DOHH2 (cell line): Measurements from ENCODE around the gene MARK3.

Experiments used
- CTCF ChIP-seq: fragments of 200-600 bp; sonication (generic); IDR thresholded peaks from one replicate; pipeline ENCODE4 v1.5.1; 2014; ENCODE audit warnings: antibody characterized with exemption, mild to moderate bottlenecking, low read depth, low read length; ENCODE audit not compliant: poor library complexity, severe bottlenecking
- EZH2phosphoT487 ChIP-seq: fragments of 200-600 bp; sonication (generic); IDR thresholded peaks from 2 replicates; pipeline ENCODE4 v1.6.1; 2017; ENCODE audit warnings: borderline replicate concordance, mild to moderate bottlenecking, antibody characterized with exemption, low read length, moderate library complexity, mixed read lengths

DNA sequence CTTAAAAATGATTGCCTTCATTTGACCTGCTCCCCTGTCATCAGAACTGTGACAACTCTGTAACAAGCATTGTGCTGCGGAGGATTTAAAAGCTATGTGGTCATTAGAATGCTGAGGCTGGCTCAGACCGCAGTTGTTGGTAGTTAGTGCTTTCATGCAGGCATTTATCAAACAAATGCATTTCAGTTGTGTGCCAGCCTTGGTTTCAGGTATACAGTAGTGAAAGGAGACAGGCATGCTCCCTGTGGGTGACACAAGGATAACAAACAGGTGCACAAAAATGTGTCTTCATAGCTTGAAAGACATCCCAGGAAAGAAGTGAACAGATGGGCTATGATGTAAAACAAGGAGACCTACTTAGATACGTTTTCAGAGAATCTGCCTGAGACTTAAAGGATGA lies 60.6 kb downstream of the MARK3 start:
- no peak for TF ChIP-seq CTCF
- no peak for TF ChIP-seq EZH2phosphoT487
